Large intestine (tissue), 3 donors: ENCODE data around the gene DCUN1D3. TPM values are rescaled to one million over a fixed set of nuclear protein-coding genes. Genes with fewer than 3 reads are reported as not detected.

Experiments
- DNase-seq, 2 donors: peaks; one replicate each; pipeline versions ENCODE4 v3.0.0 to v3.0.0-alpha.2; 2013
- H3K27ac ChIP-seq: one replicate; pipeline ENCODE4 v1.5.1; 2013; ENCODE audit warnings: low read length
- H3K27me3 ChIP-seq: 2 replicates; pipeline ENCODE4 v1.6.1; 2013; ENCODE audit warnings: low read length; ENCODE audit not compliant: control insufficient read depth, insufficient read depth
- H3K36me3 ChIP-seq: 2 replicates; pipeline ENCODE4 v1.6.1; 2013; ENCODE audit warnings: low read length; ENCODE audit not compliant: control insufficient read depth, insufficient read depth
- H3K4me1 ChIP-seq: one replicate; pipeline ENCODE4 v1.6.1; 2013; ENCODE audit warnings: low read length; ENCODE audit not compliant: control insufficient read depth, insufficient read depth
- H3K4me3 ChIP-seq: one replicate; pipeline ENCODE4 v1.5.1; 2013; ENCODE audit warnings: low read length
- H3K9me3 ChIP-seq: one replicate; pipeline ENCODE4 v1.6.1; 2013; ENCODE audit warnings: mild to moderate bottlenecking, low read depth, low read length, moderate library complexity; ENCODE audit not compliant: control insufficient read depth
- WGBS: methylation state at CpG from one replicate; pipeline ENCODE4 v1.1.5; 2013; ENCODE audit warnings: low lambda C conversion rate; ENCODE audit not compliant: insufficient coverage; 5-methylcytosine and 5-hydroxymethylcytosine counted together
- polyA plus RNA-seq: library from polyadenylated mRNA; unstranded; fragments of 120-200 nt; gene quantifications from one replicate; pipeline ENCODE4 v1.2.1, GENCODE V29; 2013

The DCUN1D3 gene
- polyA plus RNA-seq, 1 donor = 18.3 TPM

- WGBS = 40% methylated on average over 1 of the region's 4 CpGs
- peak; percentile 72 to 85 for DNase-seq
- Histone ChIP-seq H3K9me3 (no peaks in the 10 kb centered on the region), H3K36me3 (peaks cover 34% of the 10 kb centered on the region), H3K27me3 (no peaks in the 10 kb centered on the region), H3K4me3 (peak overlapping the region; percentile 92), H3K27ac (peak overlapping the region; percentile 93), H3K4me1 (peaks cover 32% of the 10 kb centered on the region)
Observed at GRCh38 chr16:20897253-20897897, 2.8 kb downstream of the DCUN1D3 start.

- WGBS = no CpG with 5 or more reads among the region's 2 CpGs
- no peaks in the 10 kb centered on the region for H3K27me3 ChIP-seq
- no peak overlapping the region for H3K4me3 ChIP-seq
- H3K4me1 ChIP-seq = peaks cover 33% of the 10 kb centered on the region
- no peaks in the 10 kb centered on the region for H3K9me3 ChIP-seq
- DNase-seq = no peak
- peaks cover 42% of the 10 kb centered on the region for H3K36me3 ChIP-seq
- no peak overlapping the region for H3K27ac ChIP-seq
Observed at GRCh38 chr16:20894388-20894787, 5.8 kb downstream of the DCUN1D3 start.

- Histone ChIP-seq H3K27ac (peak overlapping the region; percentile 24), H3K4me3 (no peak overlapping the region), H3K9me3 (no peaks in the 10 kb centered on the region), H3K27me3 (no peaks in the 10 kb centered on the region), H3K36me3 (peaks cover 28% of the 10 kb centered on the region), H3K4me1 (peaks cover 53% of the 10 kb centered on the region)
- WGBS = 100% methylated on average over 1 of the region's 4 CpGs
- DNase-seq = peak in 1 of 2 donors; percentile 41
Observed at GRCh38 chr16:20889625-20890275, 10.4 kb downstream of the DCUN1D3 start.

- H3K4me1 ChIP-seq = peaks cover 54% of the 10 kb centered on the region
Observed at GRCh38 chr16:20887207-20887606, 13.0 kb downstream of the DCUN1D3 start.

GRCh38 chr16:20886320-20886719 is 13.8 kb downstream of the DCUN1D3 start:
- Histone ChIP-seq H3K27me3 (no peaks in the 10 kb centered on the region), H3K27ac (no peak overlapping the region), H3K9me3 (no peaks in the 10 kb centered on the region), H3K36me3 (peaks cover 3% of the 10 kb centered on the region), H3K4me1 (peaks cover 62% of the 10 kb centered on the region), H3K4me3 (no peak overlapping the region)
- DNase-seq = no peak
- WGBS = no CpG with 5 or more reads among the region's 1 CpG

More at GRCh38 chr16:20887207-20887606, 13.0 kb downstream of the DCUN1D3 start:
- Histone ChIP-seq H3K4me3 (no peak overlapping the region), H3K27ac (peak overlapping the region; percentile 56), H3K36me3 (peaks cover 10% of the 10 kb centered on the region), H3K9me3 (no peaks in the 10 kb centered on the region), H3K27me3 (no peaks in the 10 kb centered on the region)
- DNase-seq = no peak
- no CpG with 5 or more reads among the region's 1 CpG for WGBS

- peak overlapping the region; percentile 75 for H3K27ac ChIP-seq
- H3K9me3 ChIP-seq = no peaks in the 10 kb centered on the region
- H3K27me3 ChIP-seq = no peaks in the 10 kb centered on the region
- H3K36me3 ChIP-seq = peaks cover 2% of the 10 kb centered on the region
- H3K4me3 ChIP-seq = no peak overlapping the region
- H3K4me1 ChIP-seq = peaks cover 67% of the 10 kb centered on the region
- no CpG with 5 or more reads among the region's 1 CpG for WGBS
- DNase-seq = peak in 1 of 2 donors; percentile 51
Observed at GRCh38 chr16:20884240-20884556, 16.0 kb downstream of the DCUN1D3 start.

GRCh38 chr16:20883554-20884239 is 16.5 kb downstream of the DCUN1D3 start:
- H3K9me3 ChIP-seq = no peaks in the 10 kb centered on the region
- H3K36me3 ChIP-seq = peaks cover 2% of the 10 kb centered on the region
- DNase-seq = peak; percentile 41 to 75
- no peak overlapping the region for H3K4me3 ChIP-seq
- peaks cover 66% of the 10 kb centered on the region for H3K4me1 ChIP-seq
- H3K27me3 ChIP-seq = no peaks in the 10 kb centered on the region
- WGBS = 14% methylated on average over 1 of the region's 5 CpGs
- peak overlapping the region; percentile 75 for H3K27ac ChIP-seq

GRCh38 chr16:20881503-20881878 is 18.7 kb downstream of the DCUN1D3 start:
- WGBS = no CpG with 5 or more reads among the region's 6 CpGs
- Histone ChIP-seq H3K4me1 (peaks cover 62% of the 10 kb centered on the region), H3K27ac (peak overlapping the region; percentile 64)

GRCh38 chr16:20880867-20881502 is 19.2 kb downstream of the DCUN1D3 start:
- H3K36me3 ChIP-seq = peaks cover 2% of the 10 kb centered on the region
- peaks cover 57% of the 10 kb centered on the region for H3K4me1 ChIP-seq
- WGBS = 43% methylated on average over 1 of the region's 3 CpGs
- H3K27me3 ChIP-seq = no peaks in the 10 kb centered on the region
- no peak overlapping the region for H3K4me3 ChIP-seq
- DNase-seq = no peak
- H3K27ac ChIP-seq = peak overlapping the region; percentile 64
- H3K9me3 ChIP-seq = no peaks in the 10 kb centered on the region

More at GRCh38 chr16:20881503-20881878, 18.7 kb downstream of the DCUN1D3 start:
- Histone ChIP-seq H3K36me3 (peaks cover 2% of the 10 kb centered on the region), H3K9me3 (no peaks in the 10 kb centered on the region), H3K27me3 (no peaks in the 10 kb centered on the region), H3K4me3 (no peak overlapping the region)
- no peak for DNase-seq
